K562 (cell line): Measurements from ENCODE around the gene GAPVD1. TPM values are rescaled to one million over a fixed set of nuclear protein-coding genes. Genes with fewer than 3 reads are reported as not detected.

ENCODE experiments used
- CBFA2T3 ChIP-seq: fragments of 450-650 bp; IDR thresholded peaks from 2 replicates; pipeline ENCODE4 v1.6.1; 2017
- FOXA3 ChIP-seq, 2 experiments: fragments of 450-650 bp in 1 of 2; sonication (generic) in 1 of 2; formaldehyde crosslinking; IDR thresholded peaks in 1 of 2; conservative IDR thresholded peaks in 1 of 2; 2 replicates each; pipeline versions ENCODE4 v1.4.0 to v1.8.0; 2020 to 2022; ENCODE audit warnings: mild to moderate bottlenecking in 2 of 2, missing genetic modification reagents in 1 of 2
- FOXJ2 ChIP-seq: fragments of 200-800 bp; sonication (Bioruptor generic); IDR thresholded peaks from 2 replicates; pipeline ENCODE4 v1.6.1; 2016; ENCODE audit warnings: missing genetic modification characterization, missing compliant biosample characterization
- KAT8 ChIP-seq: fragments of 450-650 bp; IDR thresholded peaks from 2 replicates; pipeline ENCODE4 v1.6.1; 2016; ENCODE audit warnings: low read depth, mild to moderate bottlenecking
- KDM5B ChIP-seq: fragments of 200-600 bp; sonication (generic); IDR thresholded peaks from 2 replicates; pipeline ENCODE4 v1.6.1; 2012; ENCODE audit warnings: low read depth, mild to moderate bottlenecking, moderate library complexity, low read length, control low read depth, inconsistent platforms; ENCODE audit not compliant: insufficient replicate concordance
- RBFOX2 ChIP-seq: fragments of 200-400 bp; formaldehyde crosslinking; IDR thresholded peaks from 2 replicates; pipeline ENCODE4 v1.6.1; 2017; ENCODE audit warnings: low read depth, mild to moderate bottlenecking, low read length, moderate library complexity
- SAFB2 ChIP-seq: fragments of 200-400 bp; formaldehyde crosslinking; IDR thresholded peaks from 2 replicates; pipeline ENCODE4 v1.6.1; 2018; ENCODE audit warnings: borderline replicate concordance, low read length, low read depth, moderate library complexity; ENCODE audit not compliant: severe bottlenecking
- SRF ChIP-seq, 2 experiments: fragments of 250-450, 450-650 bp in 1 of 2; sonication (Bioruptor Pico) in 1 of 2; sonication (generic) in 1 of 2; formaldehyde crosslinking; IDR thresholded peaks; 2 replicates each; pipeline versions ENCODE4 v1.5.0 to v1.5.1; 2020 to 2022; ENCODE audit warnings: mild to moderate bottlenecking in 1 of 2, missing genetic modification reagents in 1 of 2
- TCF7 ChIP-seq: sonication (generic); IDR thresholded peaks from 2 replicates; pipeline ENCODE4 v1.6.1; 2016; ENCODE audit warnings: antibody characterized with exemption, borderline replicate concordance
- XRCC5 ChIP-seq: fragments of 200-400 bp; formaldehyde crosslinking; IDR thresholded peaks from 2 replicates; pipeline ENCODE4 v1.6.1; 2017; ENCODE audit warnings: low read depth, mild to moderate bottlenecking, low read length
- ZBTB1 ChIP-seq: sonication (generic); formaldehyde crosslinking; IDR thresholded peaks from 2 replicates; pipeline ENCODE4 v1.8.1; 2023; ENCODE audit warnings: missing genetic modification reagents, low read depth, mild to moderate bottlenecking, borderline replicate concordance
- ZBTB17 ChIP-seq: fragments of 450-650 bp; formaldehyde crosslinking; IDR thresholded peaks from 2 replicates; pipeline ENCODE4 v1.4.0; 2020; ENCODE audit warnings: mild to moderate bottlenecking
- polyA plus RNA-seq, 8 experiments: library from polyadenylated mRNA; depleted of rRNA in 4 of 8; stranded (reverse) in 5 of 8; unstranded in 3 of 8; fragments of >200 nt; fragmentation: Nextera tagmentation in 2 of 8; fragmentation: Illumina TruSeq in 1 of 8; extraction: Ambion mirVana in 2 of 8; extraction: Trizol in 1 of 8; gene quantifications; 2 replicates each; pipeline versions ENCODE4 v1.2.1 to v1.2.3, GENCODE V29; 2011 to 2014; ENCODE audit warnings: inconsistent platforms in 1 of 8, missing spikeins in 1 of 8
- total RNA-seq, 7 experiments: library from RNA; depleted of rRNA in 6 of 7; stranded (reverse); fragments of >200 nt in 6 of 7; fragmentation: Illumina TruSeq in 2 of 7; extraction: Trizol in 2 of 7; gene quantifications; 2 replicates each; pipeline versions ENCODE4 v1.2.1 to v1.2.3, GENCODE V29; 2011 to 2021; ENCODE audit warnings: low replicate concordance in 1 of 7
- TF ChIP-seq, protein P1 (sequence below), 2 experiments: fragments of 450-650 bp in 1 of 2; sonication (generic) in 1 of 2; formaldehyde crosslinking in 1 of 2; IDR thresholded peaks; 2 replicates each; pipeline versions ENCODE4 v1.7.1 to v1.9.0; 2016 to 2022; ENCODE audit warnings: inconsistent platforms in 1 of 2, mild to moderate bottlenecking in 1 of 2, missing genetic modification reagents in 1 of 2

Gene GAPVD1
- total and polyA plus RNA-seq, 9 of the 15 experiments (the other 6 are each of a cell fraction or from before 2014, with no cell fraction given), result 9.5 to 66.1 (median 45.5) TPM

DNA sequence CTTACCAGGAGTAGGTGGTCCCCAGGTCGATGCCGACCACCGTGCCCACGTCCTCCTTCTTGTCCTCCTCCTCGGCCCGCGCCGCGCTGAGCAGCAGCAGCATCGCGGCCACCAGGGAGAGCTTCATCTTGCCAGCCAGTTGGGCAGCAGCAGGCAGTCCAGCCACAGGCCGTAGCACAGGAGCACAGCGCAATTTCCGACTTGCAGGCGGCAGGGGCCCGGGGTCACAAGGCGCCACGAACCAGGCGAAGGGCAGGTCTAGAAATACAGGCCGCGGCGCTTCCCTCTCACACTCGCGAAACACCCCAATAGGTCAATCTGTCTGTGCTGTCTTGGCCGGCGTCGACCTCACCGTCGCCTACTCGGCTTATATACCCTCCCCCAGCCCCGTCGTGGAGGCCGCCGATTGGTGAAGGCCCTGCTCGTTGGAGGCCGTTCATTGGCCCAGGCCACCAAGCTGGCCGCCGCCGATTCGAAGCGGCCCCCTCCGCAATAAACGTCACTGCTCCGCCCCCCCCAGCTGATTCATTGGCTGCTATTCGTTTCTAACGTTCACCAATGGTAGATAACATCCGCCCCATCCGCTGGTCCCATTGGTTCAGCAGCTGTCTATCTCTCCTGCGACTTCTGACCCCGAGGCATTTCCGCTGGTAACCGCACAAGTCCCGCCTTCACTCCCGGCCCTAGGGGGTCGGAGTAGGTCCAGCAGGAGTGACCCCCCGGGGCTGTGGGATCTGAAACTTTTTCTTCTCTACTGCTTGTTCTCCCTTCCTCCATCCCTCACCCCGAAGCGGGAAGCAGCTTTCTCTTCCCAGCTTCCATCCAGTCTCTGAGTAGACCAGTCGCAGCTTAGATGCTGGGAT, 20.4 kb upstream of the GAPVD1 start, which contains the start of gene HSPA5 (continued):
- TF ChIP-seq, protein P1, sequence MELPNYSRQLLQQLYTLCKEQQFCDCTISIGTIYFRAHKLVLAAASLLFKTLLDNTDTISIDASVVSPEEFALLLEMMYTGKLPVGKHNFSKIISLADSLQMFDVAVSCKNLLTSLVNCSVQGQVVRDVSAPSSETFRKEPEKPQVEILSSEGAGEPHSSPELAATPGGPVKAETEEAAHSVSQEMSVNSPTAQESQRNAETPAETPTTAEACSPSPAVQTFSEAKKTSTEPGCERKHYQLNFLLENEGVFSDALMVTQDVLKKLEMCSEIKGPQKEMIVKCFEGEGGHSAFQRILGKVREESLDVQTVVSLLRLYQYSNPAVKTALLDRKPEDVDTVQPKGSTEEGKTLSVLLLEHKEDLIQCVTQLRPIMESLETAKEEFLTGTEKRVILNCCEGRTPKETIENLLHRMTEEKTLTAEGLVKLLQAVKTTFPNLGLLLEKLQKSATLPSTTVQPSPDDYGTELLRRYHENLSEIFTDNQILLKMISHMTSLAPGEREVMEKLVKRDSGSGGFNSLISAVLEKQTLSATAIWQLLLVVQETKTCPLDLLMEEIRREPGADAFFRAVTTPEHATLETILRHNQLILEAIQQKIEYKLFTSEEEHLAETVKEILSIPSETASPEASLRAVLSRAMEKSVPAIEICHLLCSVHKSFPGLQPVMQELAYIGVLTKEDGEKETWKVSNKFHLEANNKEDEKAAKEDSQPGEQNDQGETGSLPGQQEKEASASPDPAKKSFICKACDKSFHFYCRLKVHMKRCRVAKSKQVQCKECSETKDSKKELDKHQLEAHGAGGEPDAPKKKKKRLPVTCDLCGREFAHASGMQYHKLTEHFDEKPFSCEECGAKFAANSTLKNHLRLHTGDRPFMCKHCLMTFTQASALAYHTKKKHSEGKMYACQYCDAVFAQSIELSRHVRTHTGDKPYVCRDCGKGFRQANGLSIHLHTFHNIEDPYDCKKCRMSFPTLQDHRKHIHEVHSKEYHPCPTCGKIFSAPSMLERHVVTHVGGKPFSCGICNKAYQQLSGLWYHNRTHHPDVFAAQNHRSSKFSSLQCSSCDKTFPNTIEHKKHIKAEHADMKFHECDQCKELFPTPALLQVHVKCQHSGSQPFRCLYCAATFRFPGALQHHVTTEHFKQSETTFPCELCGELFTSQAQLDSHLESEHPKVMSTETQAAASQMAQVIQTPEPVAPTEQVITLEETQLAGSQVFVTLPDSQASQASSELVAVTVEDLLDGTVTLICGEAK (IDR thresholded peaks at IDR 0.05), result no peak
- TF ChIP-seq, protein P1 (CRISPR knock-in tag; IDR thresholded peaks at IDR 0.05), result no peak
- peak; percentile 46; the same call in 1 of the 2 replicates for TF ChIP-seq FOXJ2 (tag)
- TF ChIP-seq RBFOX2, result peak; percentile 97
- TF ChIP-seq ZBTB1 (CRISPR knock-in tag), result peak; percentile 81
- no peak for TF ChIP-seq XRCC5
- TF ChIP-seq FOXA3 (CRISPR knock-in tag; conservative IDR thresholded peaks at IDR 0.05 in 1 of 2, IDR thresholded peaks at IDR 0.05 in 1 of 2), result peak in 1 of 2 experiments; percentile 79; a peak in 2 of 4 replicates
- peak; percentile 21 to 55; a peak in 1 of 4 replicates for TF ChIP-seq SRF (CRISPR knock-in tag; IDR thresholded peaks at IDR 0.05)
- TF ChIP-seq CBFA2T3, result no peak
- TF ChIP-seq KAT8, result no peak
- peak; percentile 98 for TF ChIP-seq KDM5B
- no peak for TF ChIP-seq SAFB2
- no peak for TF ChIP-seq ZBTB17 (CRISPR knock-in tag)
- TF ChIP-seq TCF7, result no peak
